ENCODE results near the gene BDKRB2.

The BDKRB2 gene

GRCh38 chr14:96201157-96201556, 3.5 kb upstream of the BDKRB2 start:
- no peak for DNase-seq

GRCh38 chr14:96201965-96202364, 2.7 kb upstream of the BDKRB2 start:
- no peak for DNase-seq

- DNase-seq, result no peak
Measured at GRCh38 chr14:96202441-96203094, 2.1 kb upstream of the BDKRB2 start.

GRCh38 chr14:96203116-96203515, 1.5 kb upstream of the BDKRB2 start:
- no peak for DNase-seq

- no peak for DNase-seq
Measured at GRCh38 chr14:96203635-96204034, 1.0 kb upstream of the BDKRB2 start.

- no peak for DNase-seq
Measured at GRCh38 chr14:96205059-96205977, 679 bp downstream of the BDKRB2 start.

- no peak for DNase-seq
Measured at GRCh38 chr14:96205978-96206360, 1.3 kb downstream of the BDKRB2 start.

- no peak for DNase-seq
Measured at GRCh38 chr14:96206461-96206860, 1.8 kb downstream of the BDKRB2 start.

- no peak for DNase-seq
Measured at GRCh38 chr14:96207686-96208085, 3.0 kb downstream of the BDKRB2 start.

GRCh38 chr14:96208739-96209138, 4.1 kb downstream of the BDKRB2 start:
- no peak for DNase-seq

GRCh38 chr14:96212140-96212539, 7.5 kb downstream of the BDKRB2 start:
- no peak for DNase-seq

- no peak for DNase-seq
Measured at GRCh38 chr14:96212896-96213295, 8.3 kb downstream of the BDKRB2 start.

- no peak for DNase-seq
Measured at GRCh38 chr14:96213871-96214465, 9.3 kb downstream of the BDKRB2 start.

- DNase-seq, result no peak
Measured at GRCh38 chr14:96214793-96215192, 10.2 kb downstream of the BDKRB2 start.

GRCh38 chr14:96215452-96216244, 11.0 kb downstream of the BDKRB2 start:
- no peak for DNase-seq

- no peak for DNase-seq
Measured at GRCh38 chr14:96216627-96217026, 12.0 kb downstream of the BDKRB2 start.

GRCh38 chr14:96217376-96217913, 12.8 kb downstream of the BDKRB2 start:
- DNase-seq, result no peak

GRCh38 chr14:96221109-96221650, 16.5 kb downstream of the BDKRB2 start:
- DNase-seq, result no peak

- no peak for DNase-seq
Measured at GRCh38 chr14:96221841-96222240, 17.2 kb downstream of the BDKRB2 start.

GRCh38 chr14:96224480-96225096, 19.9 kb downstream of the BDKRB2 start:
- DNase-seq, result no peak

- DNase-seq, result no peak
Measured at GRCh38 chr14:96225213-96225612, 20.6 kb downstream of the BDKRB2 start.

GRCh38 chr14:96225745-96226151, 21.1 kb downstream of the BDKRB2 start:
- DNase-seq, result no peak
